IMR-90 (cell line): Measurements from ENCODE around the gene TLCD5. TPM values are rescaled to one million over a fixed set of nuclear protein-coding genes. Genes with fewer than 3 reads are reported as not detected.

Source experiments
- ATAC-seq: fragments of 200-7000 bp; cut with Tn5 transposase; 2 replicates; pipeline ENCODE4 v1.9.1; 2020; ENCODE audit warnings: low read depth, mild to moderate bottlenecking, moderate library complexity
- BruUV-seq: library from RNA; stranded (reverse); fragments of 400-500 nt; replicated peaks from 2 replicates; lab custom pipeline; 2021; lab: Mats Ljungman, UMichigan
- CTCF ChIA-PET: fragments of 300-600 bp; formaldehyde crosslinking; extraction: SDS; loops from one replicate; lab custom pipeline; 2021; ENCODE audit warnings: antibody characterized with exemption; lab: Yijun Ruan, JAX
- POLR2A ChIA-PET: fragments of 300-600 bp; sonication (Branson Sonifier 250); formaldehyde crosslinking; loops from one replicate; lab custom pipeline; 2022; ENCODE audit warnings: antibody characterized with exemption; ENCODE audit not compliant: unreplicated experiment; lab: Charles Lee
- DNase-seq: peaks from one replicate; pipeline ENCODE4 v3.0.0; 2013
- H2AFZ ChIP-seq: replicated peaks from 2 replicates; pipeline ENCODE3; 2013; ENCODE audit warnings: low read length, mild to moderate bottlenecking; ENCODE audit not compliant: poor library complexity
- H2AK5ac ChIP-seq: 2 replicates; pipeline ENCODE4 v1.6.1; 2013; ENCODE audit warnings: low read depth, low read length, inconsistent platforms
- H2AK9ac ChIP-seq: replicated peaks from 2 replicates; pipeline ENCODE3; 2013; ENCODE audit warnings: mild to moderate bottlenecking, low read depth, low read length, moderate library complexity; ENCODE audit not compliant: poor library complexity
- H2BK120ac ChIP-seq: 2 replicates; pipeline ENCODE4 v1.6.1; 2013; ENCODE audit warnings: low read depth, low read length, inconsistent platforms
- H2BK15ac ChIP-seq: 3 replicates; pipeline ENCODE4 v1.6.1; 2013; ENCODE audit warnings: low read depth, low read length, inconsistent platforms
- H2BK20ac ChIP-seq: 2 replicates; pipeline ENCODE4 v1.6.1; 2013; ENCODE audit warnings: low read depth, mild to moderate bottlenecking, inconsistent platforms, low read length, moderate library complexity
- H2BK5ac ChIP-seq: 2 replicates; pipeline ENCODE4 v1.6.1; 2013; ENCODE audit warnings: mild to moderate bottlenecking, low read depth, low read length, inconsistent platforms; ENCODE audit not compliant: poor library complexity, severe bottlenecking
- H3K14ac ChIP-seq: replicated peaks from 2 replicates; pipeline ENCODE4 v1.6.1; 2013; ENCODE audit warnings: low read depth, low read length, inconsistent platforms
- H3K18ac ChIP-seq: 2 replicates; pipeline ENCODE4 v1.6.1; 2013; ENCODE audit warnings: low read depth, low read length, control low read depth
- H3K23ac ChIP-seq: 2 replicates; pipeline ENCODE4 v1.6.1; 2013; ENCODE audit warnings: low read depth, low read length, inconsistent platforms
- H3K27ac ChIP-seq: 2 replicates; pipeline ENCODE4 v1.5.1; 2013; ENCODE audit warnings: mild to moderate bottlenecking, control low read depth, low read length; ENCODE audit not compliant: insufficient read depth
- H3K27me3 ChIP-seq: 2 replicates; pipeline ENCODE4 v1.6.1; 2013; ENCODE audit warnings: low read length; ENCODE audit not compliant: control insufficient read depth, insufficient read depth
- H3K36me3 ChIP-seq: 2 replicates; pipeline ENCODE4 v1.6.1; 2013; ENCODE audit warnings: low read length, mixed read lengths; ENCODE audit not compliant: control insufficient read depth, insufficient read depth
- H3K4ac ChIP-seq: 2 replicates; pipeline ENCODE4 v1.6.1; 2013; ENCODE audit warnings: low read depth, low read length, inconsistent platforms
- H3K4me1 ChIP-seq: 2 replicates; pipeline ENCODE4 v1.6.1; 2013; ENCODE audit warnings: low read length, mixed read lengths; ENCODE audit not compliant: control insufficient read depth, insufficient read depth
- H3K4me2 ChIP-seq: 2 replicates; pipeline ENCODE4 v1.6.1; 2013; ENCODE audit warnings: low read depth, mild to moderate bottlenecking, control low read depth, low read length, moderate library complexity
- H3K4me3 ChIP-seq: 2 replicates; pipeline ENCODE4 v1.5.1; 2013; ENCODE audit warnings: low read depth, mild to moderate bottlenecking, control low read depth, low read length, moderate library complexity; ENCODE audit not compliant: insufficient read depth
- H3K56ac ChIP-seq: 2 replicates; pipeline ENCODE4 v1.6.1; 2013; ENCODE audit warnings: low read length, inconsistent platforms; ENCODE audit not compliant: insufficient read depth; ENCODE audit errors: extremely low read depth
- H3K79me1 ChIP-seq, 2 experiments: 2 replicates each; pipeline ENCODE4 v1.6.1; 2013; ENCODE audit warnings: low read length in 2 of 2, inconsistent platforms in 1 of 2, low read depth in 1 of 2
- H3K9ac ChIP-seq: 2 replicates; pipeline ENCODE4 v1.6.1; 2013; ENCODE audit warnings: low read depth, low read length, control low read depth
- H3K9me1 ChIP-seq: 2 replicates; pipeline ENCODE4 v1.6.1; 2013; ENCODE audit warnings: low read length, inconsistent platforms; ENCODE audit not compliant: insufficient read depth
- H3K9me3 ChIP-seq: 2 replicates; pipeline ENCODE4 v1.6.1; 2013; ENCODE audit warnings: low read length; ENCODE audit not compliant: control insufficient read depth, insufficient read depth
- H4K20me1 ChIP-seq: 2 replicates; pipeline ENCODE4 v1.6.1; 2013; ENCODE audit warnings: low read length, inconsistent platforms; ENCODE audit not compliant: insufficient read depth
- H4K5ac ChIP-seq: 2 replicates; pipeline ENCODE4 v1.6.1; 2013; ENCODE audit warnings: mild to moderate bottlenecking, low read depth, low read length, control low read depth
- H4K8ac ChIP-seq, 2 experiments: 2 replicates each; pipeline ENCODE4 v1.6.1; 2013; ENCODE audit warnings: low read depth in 2 of 2, low read length in 2 of 2, control low read depth in 1 of 2, inconsistent platforms in 1 of 2
- H4K91ac ChIP-seq: 2 replicates; pipeline ENCODE4 v1.6.1; 2013; ENCODE audit warnings: low read depth, low read length, inconsistent platforms; ENCODE audit not compliant: insufficient read depth
- MAFK ChIP-seq: IDR thresholded peaks from 2 replicates; pipeline ENCODE4 v1.6.1; 2012; ENCODE audit warnings: low read depth, low read length, improper control_type of control experiment
- NFE2L2 ChIP-seq: fragments of 150-350 bp; IDR thresholded peaks from 2 replicates; pipeline ENCODE4 v1.6.1; 2016; ENCODE audit warnings: low read depth, mild to moderate bottlenecking, low read length
- POLR2A ChIP-seq: IDR thresholded peaks from 2 replicates; pipeline ENCODE4 v1.6.1; 2012; ENCODE audit warnings: mild to moderate bottlenecking, low read depth, low read length
- WGBS, 2 experiments: methylation state at CpG; one replicate each; pipeline versions ENCODE4 v1.1.5 to v1.1.7; 2013; ENCODE audit warnings: missing lambda C conversion rate in 2 of 2; ENCODE audit not compliant: insufficient read length in 1 of 2; ENCODE audit errors: extremely low coverage in 2 of 2; 5-methylcytosine and 5-hydroxymethylcytosine counted together
- dilution Hi-C: fragments of 300-500 bp; cut with HindIII; formaldehyde crosslinking; loops from one replicate; pipeline ENCODE4 v1.14.3; 2018; ENCODE audit warnings: low sequenced_read_pairs; ENCODE audit not compliant: unreplicated experiment
- in situ Hi-C: fragments of 300-500 bp; cut with MboI; formaldehyde crosslinking; loops from 3 replicates; pipeline ENCODE4 v1.14.3; 2019; ENCODE audit warnings: low sequenced_read_pairs, inconsistent platforms, mixed read lengths
- intact Hi-C: fragments of 100-400 bp; cut with micrococcal nuclease; formaldehyde crosslinking; loops from 2 replicates; pipeline ENCODE4 v1.10.0; 2022
- polyA plus RNA-seq, 3 experiments: library from polyadenylated mRNA; depleted of rRNA; stranded (reverse); fragments of >200 nt; gene quantifications; 2 replicates each; pipeline ENCODE4 v1.2.3, GENCODE V29; 2012; ENCODE audit warnings: low replicate concordance in 1 of 3
- total RNA-seq: library from RNA; depleted of rRNA; stranded (reverse); fragments of >200 nt; gene quantifications from 2 replicates; pipeline ENCODE4 v1.2.3, GENCODE V29; 2012

The TLCD5 gene
- total and polyA plus RNA-seq, 2 of the 4 experiments (the other 2 are of a cell fraction): 9.5 to 11.5 TPM

DNA sequence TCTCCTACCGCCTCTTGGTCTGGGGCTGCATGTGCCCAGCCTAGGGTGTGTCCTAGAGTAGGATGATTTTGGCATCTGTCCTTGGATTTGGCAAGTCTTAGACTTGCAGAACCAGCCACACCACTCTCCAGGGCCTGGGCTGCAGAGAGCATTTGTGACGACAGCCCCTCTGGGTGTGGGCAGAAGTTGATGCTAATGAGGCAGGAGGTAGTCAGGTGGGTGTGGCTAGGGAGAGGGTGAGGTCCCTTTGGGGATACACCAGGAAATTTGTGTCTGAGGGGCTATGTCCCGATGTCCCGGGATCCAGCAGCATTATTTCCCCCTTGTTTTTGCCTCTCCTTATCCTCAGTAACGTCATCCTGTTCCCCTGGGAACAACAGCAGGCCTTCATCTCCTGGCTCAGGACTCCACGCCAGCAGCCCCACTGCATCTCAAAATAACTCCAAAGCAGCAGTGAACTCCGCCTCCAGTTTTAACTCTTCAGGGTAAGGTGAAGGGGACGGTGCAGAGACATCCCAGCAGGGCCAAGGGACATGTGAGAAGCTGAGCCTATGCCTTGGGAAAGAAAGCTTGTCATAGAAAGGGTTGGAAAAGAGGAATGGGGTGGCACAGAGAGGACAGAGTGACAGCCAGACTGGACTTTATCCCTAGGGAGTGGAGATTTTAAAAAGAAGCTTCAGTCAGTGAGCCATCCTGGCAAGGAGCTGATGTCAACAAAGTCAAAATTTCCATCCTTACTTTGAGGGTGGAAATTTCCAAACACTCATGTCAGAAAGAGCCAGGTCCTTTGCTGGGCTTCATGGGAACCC is 8.0 kb upstream of the TLCD5 start:
- Histone ChIP-seq H3K9ac (no peak overlapping the region), H3K14ac (no peak overlapping the region), H2AFZ (peak overlapping the region; percentile 59), H2BK15ac (no peak overlapping the region), H3K9me1 (0 out of 2 replicates have a peak, but pooled peaks cover 3% of the 10 kb centered on the region), H3K4me3 (no peak overlapping the region), H3K4me2 (no peak overlapping the region), H2BK120ac (no peak overlapping the region), H3K27me3 (peaks cover 8% of the 10 kb centered on the region), H3K36me3 (no peaks in the 10 kb centered on the region), H2BK5ac (no peak overlapping the region), H2BK20ac (no peak overlapping the region), H2AK9ac (no peak overlapping the region), H3K9me3 (no peaks in the 10 kb centered on the region), H3K56ac (no peak overlapping the region), H4K8ac (no peak overlapping the region), H3K4ac (no peak overlapping the region), H3K23ac (no peak overlapping the region), H3K79me1 (no peaks in the 10 kb centered on the region), H4K91ac (no peak overlapping the region), H3K4me1 (peaks cover 3% of the 10 kb centered on the region; the same call in 1 of the 2 replicates), H3K18ac (no peak overlapping the region), H3K27ac (no peak overlapping the region), H4K20me1 (no peaks in the 10 kb centered on the region), H2AK5ac (no peak overlapping the region), H4K5ac (no peak overlapping the region)
- ATAC-seq (peak; percentile 72), DNase-seq (peak; percentile 29)
- intact Hi-C loops: no loop called here
- BruUV-seq: no TSS peak
- TF ChIP-seq POLR2A (no peak), MAFK (no peak), NFE2L2 (no peak)
- in situ Hi-C loops: loop anchor here (25.0 kb wide), 1 partner anchor 370 kb away; no protein-coding TSS in a partner anchor
- no CpG with 5 or more reads among the region's 8 CpGs for WGBS, 2 experiments
- ChIA-PET CTCF (interaction anchor here (0.6 to 0.8 kb wide), 2 partner anchors 14 to 75 kb away, joined by 3 to 4 read pairs; no protein-coding TSS in a partner anchor), POLR2A (no interaction called here)
- dilution Hi-C loops: no loop called here
